RWPE1 (cell line): ENCODE results near the gene ACYP2.
"Not testable (repeated sequence)": the region's sequence is repeated elsewhere in the genome, so short reads cannot be mapped to it uniquely, and the experiment has no call there.

Source experiments
- CTCF ChIA-PET: fragments of 350-600 bp; sonication (Branson Sonifier 250); formaldehyde crosslinking; extraction: SDS; loops from one replicate; lab custom pipeline; 2021; lab: Yijun Ruan, JAX
- POLR2A ChIA-PET: fragments of 400-600 bp; formaldehyde crosslinking; extraction: SDS; loops from one replicate; lab custom pipeline; 2020; ENCODE audit warnings: antibody characterized with exemption; ENCODE audit not compliant: low non-redundant PET; lab: Yijun Ruan, JAX
- DNase-seq: peaks from one replicate; pipeline ENCODE4 v3.0.0; 2012; ENCODE audit warnings: low spot score
- H3K27ac ChIP-seq: fragments of 450-650 bp; 2 replicates; pipeline ENCODE4 v1.5.1; 2017
- CTCF ChIP-seq: fragments of 450-650 bp; conservative IDR thresholded peaks from 2 replicates; pipeline ENCODE4 v1.5.1; 2017; ENCODE audit warnings: low read depth, mild to moderate bottlenecking

Gene ACYP2

GRCh38 chr2:54084600-54084999, 30.8 kb upstream of the ACYP2 start:
- no peak overlapping the region for H3K27ac ChIP-seq
- CTCF ChIA-PET, result no interaction called here
- POLR2A ChIA-PET, result no interaction called here
- DNase-seq, result no peak
- TF ChIP-seq CTCF, result no peak; the same call in 1 of the 2 replicates

DNA sequence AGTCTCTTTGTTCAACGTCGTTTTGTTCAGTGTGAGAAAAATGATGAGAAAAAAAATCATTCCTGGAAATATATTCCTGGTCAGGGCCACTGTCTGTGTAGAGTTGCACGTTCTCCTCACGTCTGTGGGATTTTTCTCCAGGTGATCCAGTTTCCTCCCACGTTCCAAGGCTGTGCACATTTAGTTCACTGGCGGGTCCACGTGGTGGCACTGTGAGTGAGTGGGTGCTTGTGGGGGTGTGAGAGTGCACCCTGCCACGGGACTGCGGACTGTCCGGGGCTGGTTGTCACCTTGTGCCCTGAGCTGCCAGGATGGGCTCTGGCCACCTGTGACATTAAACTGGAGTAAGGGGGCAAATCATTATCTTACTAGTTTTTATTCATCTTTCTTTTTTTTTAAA, 30.3 kb upstream of the ACYP2 start:
- ChIA-PET CTCF (no interaction called here), POLR2A (no interaction called here)
- H3K27ac ChIP-seq, result no peak overlapping the region
- DNase-seq, result no peak
- TF ChIP-seq CTCF, result no peak

GRCh38 chr2:54086157-54086556, 29.3 kb upstream of the ACYP2 start:
- POLR2A ChIA-PET, result no interaction called here
- no peak for DNase-seq
- CTCF ChIA-PET, result no interaction called here
- no peak for TF ChIP-seq CTCF
- H3K27ac ChIP-seq, result no peak overlapping the region

GRCh38 chr2:54088191-54088634, 27.2 kb upstream of the ACYP2 start:
- CTCF ChIA-PET, result no interaction called here
- no peak overlapping the region for H3K27ac ChIP-seq
- TF ChIP-seq CTCF, result no peak
- no peak for DNase-seq
- POLR2A ChIA-PET, result no interaction called here

DNA sequence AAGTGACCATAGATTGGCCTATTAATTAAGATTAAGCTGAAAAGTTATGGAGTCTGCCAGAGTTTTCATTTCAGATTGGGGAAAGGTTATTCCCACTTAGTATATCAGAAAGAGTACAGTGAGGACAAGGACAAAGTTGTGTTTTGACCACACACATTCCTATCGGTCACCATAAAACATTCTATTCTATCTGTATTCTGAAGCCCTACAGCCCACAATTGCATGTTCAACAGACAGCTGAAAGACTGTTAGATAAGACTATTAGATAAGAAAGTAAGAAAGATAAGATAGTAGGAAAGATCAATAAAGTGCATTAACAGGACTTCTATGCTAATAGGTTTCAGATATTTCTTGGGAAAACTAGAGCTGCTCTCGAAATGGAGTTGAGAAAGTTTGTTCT, 26.7 kb upstream of the ACYP2 start:
- ChIA-PET CTCF (no interaction called here), POLR2A (no interaction called here)
- TF ChIP-seq CTCF, result no peak
- no peak for DNase-seq
- no peak overlapping the region for H3K27ac ChIP-seq

- ChIA-PET POLR2A (no interaction called here), CTCF (no interaction called here)
- H3K27ac ChIP-seq, result no peak overlapping the region
- no peak for TF ChIP-seq CTCF
- no peak for DNase-seq
Measured at GRCh38 chr2:54090521-54091117, 24.8 kb upstream of the ACYP2 start.

- ChIA-PET POLR2A (no interaction called here), CTCF (interaction anchor here (0.7 kb wide), 1 partner anchor 1166 kb away, joined by 3 read pairs; no protein-coding TSS in a partner anchor)
- DNase-seq, result no peak
- H3K27ac ChIP-seq, result no peak overlapping the region
- TF ChIP-seq CTCF, result no peak
Measured at GRCh38 chr2:54092940-54093339, 22.5 kb upstream of the ACYP2 start.

GRCh38 chr2:54095406-54095805, 20.0 kb upstream of the ACYP2 start:
- DNase-seq, POLR2A ChIA-PET, H3K27ac ChIP-seq, CTCF ChIA-PET: not testable (repeated sequence)

GRCh38 chr2:54096141-54096540, 19.3 kb upstream of the ACYP2 start:
- H3K27ac ChIP-seq, CTCF ChIA-PET, DNase-seq, POLR2A ChIA-PET: not testable (repeated sequence)
